PFSK-1 (cell line): ENCODE measurements around the gene FBXO48.

Source experiments
- POLR2AphosphoS5 ChIP-seq: IDR thresholded peaks from 2 replicates; pipeline ENCODE4 v1.6.1; 2012; ENCODE audit warnings: low read depth, mild to moderate bottlenecking, control low read depth, low read length, moderate library complexity
- REST ChIP-seq, 2 experiments: IDR thresholded peaks; 2 replicates each; pipeline versions ENCODE4 v1.6.1 to v1.8.0; 2011 to 2012; ENCODE audit warnings: low read depth in 2 of 2, low read length in 2 of 2, control low read depth in 1 of 2, inconsistent platforms in 1 of 2, mild to moderate bottlenecking in 1 of 2, moderate library complexity in 1 of 2; ENCODE audit not compliant: insufficient read depth in 1 of 2
- SIN3A ChIP-seq: IDR thresholded peaks from 2 replicates; pipeline ENCODE4 v1.6.1; 2012; ENCODE audit warnings: mild to moderate bottlenecking, low read length, moderate library complexity, borderline replicate concordance; ENCODE audit not compliant: insufficient read depth
- TAF1 ChIP-seq: IDR thresholded peaks from 2 replicates; pipeline ENCODE4 v1.6.1; 2012; ENCODE audit warnings: low read length, control low read depth, borderline replicate concordance; ENCODE audit not compliant: insufficient read depth

DNA sequence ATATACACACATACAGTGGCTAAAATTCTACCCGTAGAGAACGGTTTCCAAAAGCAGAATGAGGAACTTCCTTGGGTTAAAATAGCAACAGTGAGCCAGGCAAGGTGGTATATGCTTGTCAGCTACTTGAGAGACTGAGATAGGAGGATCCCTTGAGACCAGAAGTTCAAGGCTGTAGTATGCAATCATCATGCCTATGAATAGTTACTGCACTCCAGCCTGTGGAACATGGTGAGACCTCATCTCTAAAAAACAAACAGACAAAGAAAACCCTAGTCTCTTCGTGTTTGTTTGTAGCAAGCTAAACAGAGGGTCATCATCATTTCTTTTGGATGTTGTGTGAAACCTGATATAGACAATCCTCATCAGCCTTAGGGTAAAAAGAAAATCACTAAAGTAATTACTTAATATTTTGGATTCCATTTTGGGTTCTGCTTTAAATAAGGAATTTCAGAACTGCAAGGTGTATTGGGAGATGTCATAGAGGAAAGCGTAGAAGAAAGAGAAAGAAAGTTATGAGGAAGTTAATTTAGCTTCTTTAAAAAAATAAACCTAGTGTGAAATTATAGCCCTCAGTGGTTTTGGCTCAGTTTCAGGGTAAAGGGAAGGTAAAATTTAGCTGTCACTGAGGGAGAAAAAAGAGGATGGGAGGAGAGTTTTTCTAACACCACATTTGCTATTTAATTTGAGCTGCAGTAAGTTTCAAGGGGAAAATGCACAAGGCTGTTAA lies 55.5 kb downstream of the FBXO48 start:
- TF ChIP-seq POLR2AphosphoS5, result no peak
- no peak for TF ChIP-seq TAF1
- no peak for TF ChIP-seq SIN3A
- no peak for TF ChIP-seq REST (IDR thresholded peaks at IDR 0.05; ENCODE audit: insufficient read depth in 1 of 2, low read depth in 2 of 2, low read length in 2 of 2)
